HepG2 (cell line): Measurements from ENCODE around the gene CEP128. TPM values are rescaled to one million over a fixed set of nuclear protein-coding genes. Genes with fewer than 3 reads are reported as not detected.

Source experiments
- FOXK1 ChIP-seq: sonication (generic); formaldehyde crosslinking; IDR thresholded peaks from 2 replicates; pipeline ENCODE4 v1.4.0; 2020; ENCODE audit warnings: low read depth, missing genetic modification reagents, borderline replicate concordance
- HOXA7 ChIP-seq: sonication (generic); formaldehyde crosslinking; IDR thresholded peaks from 2 replicates; pipeline ENCODE4 v1.8.1; 2022; ENCODE audit warnings: mild to moderate bottlenecking, missing genetic modification reagents, moderate library complexity
- IKZF1 ChIP-seq: fragments of 450-650 bp; IDR thresholded peaks from 2 replicates; pipeline ENCODE4 v1.7.1; 2016
- IRX3 ChIP-seq: sonication (generic); formaldehyde crosslinking; IDR thresholded peaks from 2 replicates; pipeline ENCODE4 v1.8.1; 2023; ENCODE audit warnings: mild to moderate bottlenecking, low read depth, missing genetic modification reagents, borderline replicate concordance
- ISX ChIP-seq: sonication (generic); formaldehyde crosslinking; conservative IDR thresholded peaks from 2 replicates; pipeline ENCODE4 v1.5.0; 2020; ENCODE audit warnings: missing genetic modification reagents
- KLF6 ChIP-seq: IDR thresholded peaks from 2 replicates; pipeline ENCODE4 v1.8.0; 2016; ENCODE audit warnings: missing biosample characterization, missing genetic modification reagents
- MAZ ChIP-seq, 2 experiments: sonication (generic) in 1 of 2; formaldehyde crosslinking in 1 of 2; IDR thresholded peaks; 2 replicates each; pipeline versions ENCODE4 v1.5.0 to v1.6.1; 2012 to 2020; ENCODE audit warnings: low read depth in 2 of 2, mild to moderate bottlenecking in 2 of 2, borderline replicate concordance in 1 of 2, improper control_type of control experiment in 1 of 2, low read length in 1 of 2, missing genetic modification reagents in 1 of 2, moderate library complexity in 1 of 2
- MED1 ChIP-seq: sonication (generic); formaldehyde crosslinking; IDR thresholded peaks from 2 replicates; pipeline ENCODE4 v1.4.0; 2020; ENCODE audit warnings: missing genetic modification reagents
- MLX ChIP-seq: IDR thresholded peaks from 2 replicates; pipeline ENCODE4 v1.6.1; 2016
- NFATC3 ChIP-seq: sonication (generic); formaldehyde crosslinking; IDR thresholded peaks from 2 replicates; pipeline ENCODE4 v1.5.1; 2020; ENCODE audit warnings: mild to moderate bottlenecking, missing genetic modification reagents
- NFIC ChIP-seq: IDR thresholded peaks from 2 replicates; pipeline ENCODE4 v1.6.1; 2012; ENCODE audit warnings: mild to moderate bottlenecking, low read length, inconsistent platforms
- NONO ChIP-seq, 2 experiments: fragments of 450-650 bp in 1 of 2; sonication (generic) in 1 of 2; formaldehyde crosslinking in 1 of 2; IDR thresholded peaks in 1 of 2; conservative IDR thresholded peaks in 1 of 2; 2 replicates each; pipeline versions ENCODE4 v1.6.1 to v1.8.0; 2017 to 2022; ENCODE audit warnings: mild to moderate bottlenecking in 1 of 2, missing genetic modification reagents in 1 of 2, moderate library complexity in 1 of 2
- RXRB ChIP-seq: IDR thresholded peaks from 2 replicates; pipeline ENCODE4 v1.6.1; 2016; ENCODE audit warnings: borderline replicate concordance, missing genetic modification reagents, missing compliant biosample characterization
- SETDB1 ChIP-seq: sonication (generic); formaldehyde crosslinking; IDR thresholded peaks from 2 replicates; pipeline ENCODE4 v1.5.1; 2020; ENCODE audit warnings: missing genetic modification reagents, mild to moderate bottlenecking, borderline replicate concordance
- SIX1 ChIP-seq: sonication (generic); formaldehyde crosslinking; IDR thresholded peaks from 2 replicates; pipeline ENCODE4 v1.4.0; 2020; ENCODE audit warnings: missing genetic modification reagents, borderline replicate concordance
- SP2 ChIP-seq: sonication (generic); formaldehyde crosslinking; IDR thresholded peaks from 2 replicates; pipeline ENCODE4 v1.5.1; 2020; ENCODE audit warnings: mild to moderate bottlenecking, missing genetic modification reagents
- SP4 ChIP-seq: sonication (generic); formaldehyde crosslinking; IDR thresholded peaks from 2 replicates; pipeline ENCODE4 v1.8.1; 2023; ENCODE audit warnings: mild to moderate bottlenecking, missing genetic modification reagents
- STAT5B ChIP-seq: sonication (generic); formaldehyde crosslinking; IDR thresholded peaks from 2 replicates; pipeline ENCODE4 v1.4.0; 2020; ENCODE audit warnings: missing genetic modification reagents
- ZNF12 ChIP-seq: sonication (generic); formaldehyde crosslinking; IDR thresholded peaks from 2 replicates; pipeline ENCODE4 v1.5.0; 2020; ENCODE audit warnings: missing genetic modification reagents
- ZNF343 ChIP-seq: sonication (generic); formaldehyde crosslinking; IDR thresholded peaks from 2 replicates; pipeline ENCODE4 v1.4.0; 2020; ENCODE audit warnings: mild to moderate bottlenecking, missing genetic modification reagents
- ZNF460 ChIP-seq: sonication (generic); formaldehyde crosslinking; IDR thresholded peaks from 2 replicates; pipeline ENCODE4 v1.5.1; 2020; ENCODE audit warnings: missing genetic modification reagents, mild to moderate bottlenecking, borderline replicate concordance
- ZNF614 ChIP-seq: IDR thresholded peaks from 2 replicates; pipeline ENCODE4 v1.6.1; 2018; ENCODE audit warnings: missing biosample characterization, missing genetic modification reagents, inconsistent platforms, borderline replicate concordance
- ZNF7 ChIP-seq: IDR thresholded peaks from 2 replicates; pipeline ENCODE4 v1.6.1; 2016; ENCODE audit warnings: missing biosample characterization, missing genetic modification reagents
- ZNF761 ChIP-seq: sonication (generic); formaldehyde crosslinking; conservative IDR thresholded peaks from 2 replicates; pipeline ENCODE4 v1.4.0; 2020; ENCODE audit warnings: mild to moderate bottlenecking, missing genetic modification reagents
- ZNF878 ChIP-seq: sonication (generic); formaldehyde crosslinking; IDR thresholded peaks from 2 replicates; pipeline ENCODE4 v1.8.1; 2023; ENCODE audit warnings: mild to moderate bottlenecking, missing genetic modification reagents, moderate library complexity
- ZSCAN22 ChIP-seq: sonication (generic); formaldehyde crosslinking; IDR thresholded peaks from 2 replicates; pipeline ENCODE4 v1.4.0; 2020; ENCODE audit warnings: mild to moderate bottlenecking, missing genetic modification reagents
- ZSCAN31 ChIP-seq: sonication (generic); formaldehyde crosslinking; IDR thresholded peaks from 2 replicates; pipeline ENCODE4 v1.5.0; 2020; ENCODE audit warnings: low read depth, mild to moderate bottlenecking, missing genetic modification reagents
- polyA plus RNA-seq, 8 experiments: library from polyadenylated mRNA; depleted of rRNA in 3 of 8; stranded (reverse) in 7 of 8; unstranded in 1 of 8; fragments of >200 nt; fragmentation: Illumina TruSeq in 4 of 8; extraction: Trizol in 4 of 8; gene quantifications; 2 replicates each; pipeline versions ENCODE4 v1.2.1 to v1.2.3, GENCODE V29; 2011 to 2016; ENCODE audit warnings: low read depth in 4 of 8, missing spikeins in 1 of 8, mixed read lengths in 1 of 8; ENCODE audit not compliant: insufficient read depth in 1 of 8
- total RNA-seq, 5 experiments: library from RNA; depleted of rRNA; stranded (reverse); fragments of >200 nt; fragmentation: Illumina TruSeq; extraction: Trizol; gene quantifications; 2 replicates each; pipeline ENCODE4 v1.2.3, GENCODE V29; 2016; ENCODE audit warnings: low read depth in 1 of 5
- TF ChIP-seq, protein P1 (sequence below): sonication (generic); formaldehyde crosslinking; IDR thresholded peaks from 2 replicates; pipeline ENCODE4 v1.8.0; 2022; ENCODE audit warnings: mild to moderate bottlenecking, missing genetic modification reagents, borderline replicate concordance
- TF ChIP-seq, protein P2 (sequence below): sonication (generic); formaldehyde crosslinking; IDR thresholded peaks from 2 replicates; pipeline ENCODE4 v1.4.0; 2020; ENCODE audit warnings: missing genetic modification reagents

Gene CEP128
- total and polyA plus RNA-seq, 2 of the 13 experiments (the other 11 are each of a cell fraction or from before 2014, with no cell fraction given) = 1.3 to 7.5 TPM

DNA sequence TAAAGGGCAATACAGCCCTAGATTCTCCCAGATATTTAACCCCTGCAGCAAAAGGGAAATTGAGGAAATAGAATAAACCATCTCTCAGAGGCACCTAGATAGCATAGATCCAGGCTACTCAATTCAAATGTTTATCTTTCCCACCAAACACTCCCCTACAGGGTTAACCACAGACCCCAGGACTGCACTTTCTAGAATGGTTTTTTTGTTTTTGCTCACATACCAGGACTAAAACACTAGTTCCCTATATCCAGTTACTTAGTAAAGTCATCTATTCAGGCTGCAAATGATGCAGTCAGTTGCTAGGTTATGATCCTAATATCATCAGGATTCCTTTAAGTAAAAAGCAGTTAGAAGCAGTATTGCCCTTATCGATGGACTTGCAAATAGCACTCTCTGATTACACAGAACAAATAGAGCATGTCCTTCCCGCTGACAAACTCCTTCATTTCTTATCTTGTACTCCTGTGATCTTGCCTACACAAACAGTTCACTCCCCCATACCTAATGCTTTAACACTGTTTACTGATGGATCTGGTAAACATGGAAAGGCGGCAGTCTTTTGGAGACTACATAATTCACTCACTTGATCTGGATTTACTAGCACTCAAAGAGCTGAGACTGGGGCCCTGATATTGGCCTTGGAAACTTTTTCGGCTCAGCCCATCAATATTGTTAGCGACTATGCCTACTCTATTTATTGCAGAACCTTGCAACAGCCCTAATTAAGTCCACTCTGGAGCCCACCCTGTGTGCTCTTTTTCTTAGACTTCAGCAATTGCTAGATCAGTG, 473.0 kb downstream of the CEP128 start (continued):
- 0 out of 2 replicates have a peak, but pooled peaks have one; percentile 49 for TF ChIP-seq MAZ (IDR thresholded peaks at IDR 0.05; ENCODE audit: borderline replicate concordance, low read depth, low read length)
- peak; percentile 39; the same call in 1 of the 2 replicates for TF ChIP-seq MAZ (CRISPR knock-in tag; IDR thresholded peaks at IDR 0.05; ENCODE audit: low read depth)
- TF ChIP-seq IKZF1 = no peak
- TF ChIP-seq SIX1 (CRISPR knock-in tag) = peak; percentile 98
- TF ChIP-seq ZNF12 (CRISPR knock-in tag) = peak; percentile 81; the same call in 1 of the 2 replicates
- TF ChIP-seq KLF6 = 0 out of 2 replicates have a peak, but pooled peaks have one; percentile 71
- no peak for TF ChIP-seq ZNF761 (CRISPR knock-in tag)
- no peak for TF ChIP-seq ZSCAN22 (CRISPR knock-in tag)
- TF ChIP-seq ZNF460 (CRISPR knock-in tag) = no peak
- TF ChIP-seq RXRB (CRISPR knock-in tag) = peak; percentile 91
- TF ChIP-seq SETDB1 (CRISPR knock-in tag) = no peak
- TF ChIP-seq, protein P1, sequence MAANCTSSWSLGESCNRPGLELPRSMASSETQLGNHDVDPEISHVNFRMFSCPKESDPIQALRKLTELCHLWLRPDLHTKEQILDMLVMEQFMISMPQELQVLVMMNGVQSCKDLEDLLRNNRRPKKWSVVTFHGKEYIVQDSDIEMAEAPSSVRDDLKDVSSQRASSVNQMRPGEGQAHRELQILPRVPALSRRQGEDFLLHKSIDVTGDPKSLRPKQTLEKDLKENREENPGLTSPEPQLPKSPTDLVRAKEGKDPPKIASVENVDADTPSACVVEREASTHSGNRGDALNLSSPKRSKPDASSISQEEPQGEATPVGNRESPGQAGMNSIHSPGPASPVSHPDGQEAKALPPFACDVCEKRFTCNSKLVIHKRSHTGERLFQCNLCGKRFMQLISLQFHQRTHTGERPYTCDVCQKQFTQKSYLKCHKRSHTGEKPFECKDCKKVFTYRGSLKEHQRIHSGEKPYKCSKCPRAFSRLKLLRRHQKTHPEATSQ (CRISPR knock-in tag) = peak; percentile 97
- TF ChIP-seq NFIC = peak; percentile 98
- TF ChIP-seq ZSCAN31 (CRISPR knock-in tag) = peak; percentile 34; the same call in 1 of the 2 replicates
- TF ChIP-seq MED1 (CRISPR knock-in tag) = peak; percentile 79
- TF ChIP-seq, protein P2, sequence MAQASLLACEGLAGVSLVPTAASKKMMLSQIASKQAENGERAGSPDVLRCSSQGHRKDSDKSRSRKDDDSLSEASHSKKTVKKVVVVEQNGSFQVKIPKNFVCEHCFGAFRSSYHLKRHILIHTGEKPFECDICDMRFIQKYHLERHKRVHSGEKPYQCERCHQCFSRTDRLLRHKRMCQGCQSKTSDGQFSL (CRISPR knock-in tag) = no peak
- TF ChIP-seq STAT5B = peak; percentile 93
- TF ChIP-seq SP2 (CRISPR knock-in tag) = no peak
- peak; percentile 93 for TF ChIP-seq ZNF878
- no peak for TF ChIP-seq ISX (CRISPR knock-in tag)
- TF ChIP-seq NONO (IDR thresholded peaks at IDR 0.05) = no peak
- TF ChIP-seq NONO (CRISPR knock-in tag; conservative IDR thresholded peaks at IDR 0.05) = peak; percentile 75; the same call in 1 of the 2 replicates
- peak; percentile 75; the same call in 1 of the 2 replicates for TF ChIP-seq MLX (CRISPR knock-in tag)
- TF ChIP-seq NFATC3 (CRISPR knock-in tag) = no peak
- 0 out of 2 replicates have a peak, but pooled peaks have one; percentile 14 for TF ChIP-seq SP4 (CRISPR knock-in tag)
- 0 out of 2 replicates have a peak, but pooled peaks have one; percentile 54 for TF ChIP-seq ZNF343
- no peak for TF ChIP-seq ZNF7 (CRISPR knock-in tag)
- peak; percentile 88 for TF ChIP-seq IRX3 (CRISPR knock-in tag)
- TF ChIP-seq FOXK1 (CRISPR knock-in tag) = peak; percentile 97
- TF ChIP-seq HOXA7 (CRISPR knock-in tag) = no peak
- TF ChIP-seq ZNF614 (CRISPR knock-in tag) = peak; percentile 89
